Measurements from ENCODE around the gene MROH2B. TPM values are rescaled to one million over a fixed set of nuclear protein-coding genes. Genes with fewer than 3 reads are reported as not detected.

MROH2B gene
- total and polyA plus RNA-seq, 2 of the 13 experiments (the other 11 are each of a cell fraction or from before 2014, with no cell fraction given) = not detected

- POLR2A ChIA-PET = no interaction called here
- in situ Hi-C loops (cut with HindIII; ENCODE audit: extremely low pct_ligation_motif_present, low pct_unique_long_range_greater_than_20kb) = no loop called here
- CTCF ChIA-PET (ENCODE audit: low intra/inter-chr PET ratio, low total read pairs) = no interaction called here
- TF ChIP-seq MAFF (IDR thresholded peaks at IDR 0.05; ENCODE audit: low read depth, low read length) (peak; percentile 47; the same call in 1 of the 2 replicates), MAFK (conservative IDR thresholded peaks at IDR 0.05 in 1 of 2, IDR thresholded peaks at IDR 0.05 in 1 of 2; ENCODE audit: low read length in 2 of 2) (peak in 1 of 2 experiments; percentile 52; a peak in 1 of 4 replicates), ZNF557 (CRISPR knock-in tag; IDR thresholded peaks at IDR 0.05) (no peak), SOX6 (IDR thresholded peaks at IDR 0.05) (no peak), SOX6 (CRISPR knock-in tag; IDR thresholded peaks at IDR 0.05) (no peak)
- TF ChIP-seq, protein P1, sequence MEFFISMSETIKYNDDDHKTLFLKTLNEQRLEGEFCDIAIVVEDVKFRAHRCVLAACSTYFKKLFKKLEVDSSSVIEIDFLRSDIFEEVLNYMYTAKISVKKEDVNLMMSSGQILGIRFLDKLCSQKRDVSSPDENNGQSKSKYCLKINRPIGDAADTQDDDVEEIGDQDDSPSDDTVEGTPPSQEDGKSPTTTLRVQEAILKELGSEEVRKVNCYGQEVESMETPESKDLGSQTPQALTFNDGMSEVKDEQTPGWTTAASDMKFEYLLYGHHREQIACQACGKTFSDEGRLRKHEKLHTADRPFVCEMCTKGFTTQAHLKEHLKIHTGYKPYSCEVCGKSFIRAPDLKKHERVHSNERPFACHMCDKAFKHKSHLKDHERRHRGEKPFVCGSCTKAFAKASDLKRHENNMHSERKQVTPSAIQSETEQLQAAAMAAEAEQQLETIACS (CRISPR knock-in tag; IDR thresholded peaks at IDR 0.05) = no peak
- no peaks in the 10 kb centered on the region for H3K27me3 ChIP-seq (ENCODE audit: control insufficient read depth in 1 of 2, insufficient read depth in 2 of 2, low read length in 2 of 2)
- H2AFZ ChIP-seq (ENCODE audit: low read length) = no peak overlapping the region
- no peaks in the 10 kb centered on the region for H3K4me1 ChIP-seq (ENCODE audit: insufficient read depth, low read length)
- intact Hi-C loops (cut with micrococcal nuclease; ENCODE audit: unreplicated experiment) = no loop called here
- no peaks in the 10 kb centered on the region for H3K36me3 ChIP-seq (replicated peaks in 1 of 2; ENCODE audit: control insufficient read depth in 1 of 2, insufficient read depth in 2 of 2, low read length in 2 of 2)
- ATAC-seq (no peak), FAIRE-seq (no peak), DNase-seq (ENCODE audit: low spot score) (no peak)
- BruUV-seq (replicated peaks) = no TSS peak
- no peak overlapping the region for H3K4me3 ChIP-seq (replicated peaks in 1 of 3; ENCODE audit: insufficient read depth in 1 of 3, low read depth in 2 of 3, low read length in 3 of 3)
- no peaks in the 10 kb centered on the region for H4K20me1 ChIP-seq (ENCODE audit: insufficient read depth, low read length)
- no peak overlapping the region for H3K4me2 ChIP-seq (ENCODE audit: low read depth, low read length)
- 43% methylated on average over 1 of the region's 1 CpG for WGBS (ENCODE audit: low lambda C conversion rate)
- H3K9ac ChIP-seq (ENCODE audit: insufficient read depth, low read depth, low read length) = no peak overlapping the region
- peaks cover 15% of the 10 kb centered on the region for H3K9me3 ChIP-seq (ENCODE audit: low read length)
- no peak overlapping the region for H3K27ac ChIP-seq (ENCODE audit: extremely low read length, insufficient read depth, low read length)
- H3K79me2 ChIP-seq (ENCODE audit: insufficient read depth, low read length) = no peaks in the 10 kb centered on the region
Measured at GRCh38 chr5:40960037-40960436, 111.1 kb downstream of the MROH2B start.

DNA sequence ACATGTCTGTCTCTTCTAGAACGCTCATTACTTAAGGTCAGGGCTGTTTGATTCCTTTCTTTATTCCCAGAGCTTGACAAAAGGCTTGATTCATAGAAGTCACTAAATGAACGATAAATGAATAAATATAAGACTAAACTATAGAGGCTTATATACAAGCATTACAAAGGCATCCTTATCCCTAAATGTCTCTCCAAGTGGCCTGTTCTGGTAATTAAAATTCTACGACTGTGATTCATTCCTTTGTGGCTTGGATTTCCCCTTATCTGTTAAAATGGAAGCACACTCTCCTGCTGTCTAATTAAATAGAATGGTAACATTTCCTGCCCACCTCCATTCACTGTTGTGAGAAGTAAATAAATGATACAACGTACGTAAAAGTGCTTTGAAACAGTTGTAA, 112.3 kb downstream of the MROH2B start:
- H3K4me2 ChIP-seq (ENCODE audit: low read depth, low read length) = no peak overlapping the region
- ATAC-seq = no peak
- no peak for FAIRE-seq
- 46% methylated on average over 5 of the region's 5 CpGs for WGBS (ENCODE audit: low lambda C conversion rate)
- no peak for DNase-seq (ENCODE audit: low spot score)
- peaks cover 15% of the 10 kb centered on the region for H3K9me3 ChIP-seq (ENCODE audit: low read length)
- no peaks in the 10 kb centered on the region for H4K20me1 ChIP-seq (ENCODE audit: insufficient read depth, low read length)
- H3K4me3 ChIP-seq (replicated peaks in 1 of 3; ENCODE audit: insufficient read depth in 1 of 3, low read depth in 2 of 3, low read length in 3 of 3) = no peak overlapping the region
- H2AFZ ChIP-seq (ENCODE audit: low read length) = no peak overlapping the region
- H3K27ac ChIP-seq (ENCODE audit: extremely low read length, insufficient read depth, low read length) = no peak overlapping the region
- no peaks in the 10 kb centered on the region for H3K4me1 ChIP-seq (ENCODE audit: insufficient read depth, low read length)
- ChIA-PET POLR2A (no interaction called here), CTCF (ENCODE audit: low intra/inter-chr PET ratio, low total read pairs) (no interaction called here)
- no peaks in the 10 kb centered on the region for H3K36me3 ChIP-seq (replicated peaks in 1 of 2; ENCODE audit: control insufficient read depth in 1 of 2, insufficient read depth in 2 of 2, low read length in 2 of 2)
- no TSS peak for BruUV-seq (replicated peaks)
- no peaks in the 10 kb centered on the region for H3K79me2 ChIP-seq (ENCODE audit: insufficient read depth, low read length)
- in situ Hi-C loops (cut with HindIII; ENCODE audit: extremely low pct_ligation_motif_present, low pct_unique_long_range_greater_than_20kb) (no loop called here), intact Hi-C loops (cut with micrococcal nuclease; ENCODE audit: unreplicated experiment) (no loop called here)
- no peak overlapping the region for H3K9ac ChIP-seq (ENCODE audit: insufficient read depth, low read depth, low read length)
- no peaks in the 10 kb centered on the region for H3K27me3 ChIP-seq (ENCODE audit: control insufficient read depth in 1 of 2, insufficient read depth in 2 of 2, low read length in 2 of 2)
- TF ChIP-seq ZFP41 (CRISPR knock-in tag; IDR thresholded peaks at IDR 0.05; ENCODE audit: borderline replicate concordance) (no peak), CHCHD3 (CRISPR knock-in tag; IDR thresholded peaks at IDR 0.05) (no peak), ZNF740 (CRISPR knock-in tag; IDR thresholded peaks at IDR 0.05) (no peak), HNF4G (IDR thresholded peaks at IDR 0.05; ENCODE audit: borderline replicate concordance, low read depth, low read length) (no peak), HNF4G (CRISPR knock-in tag; IDR thresholded peaks at IDR 0.05; ENCODE audit: borderline replicate concordance, low read depth) (no peak), ZNF296 (CRISPR knock-in tag; conservative IDR thresholded peaks at IDR 0.05) (no peak), RBFOX2 (IDR thresholded peaks at IDR 0.05; ENCODE audit: low read depth, low read length) (no peak), ZFP36 (IDR thresholded peaks at IDR 0.05; ENCODE audit: borderline replicate concordance, low read depth, low read length, partially characterized antibody) (no peak), ZBTB42 (CRISPR knock-in tag; IDR thresholded peaks at IDR 0.05) (no peak), ZNF552 (CRISPR knock-in tag; IDR thresholded peaks at IDR 0.05; ENCODE audit: borderline replicate concordance) (no peak)
- TF ChIP-seq, protein P2, sequence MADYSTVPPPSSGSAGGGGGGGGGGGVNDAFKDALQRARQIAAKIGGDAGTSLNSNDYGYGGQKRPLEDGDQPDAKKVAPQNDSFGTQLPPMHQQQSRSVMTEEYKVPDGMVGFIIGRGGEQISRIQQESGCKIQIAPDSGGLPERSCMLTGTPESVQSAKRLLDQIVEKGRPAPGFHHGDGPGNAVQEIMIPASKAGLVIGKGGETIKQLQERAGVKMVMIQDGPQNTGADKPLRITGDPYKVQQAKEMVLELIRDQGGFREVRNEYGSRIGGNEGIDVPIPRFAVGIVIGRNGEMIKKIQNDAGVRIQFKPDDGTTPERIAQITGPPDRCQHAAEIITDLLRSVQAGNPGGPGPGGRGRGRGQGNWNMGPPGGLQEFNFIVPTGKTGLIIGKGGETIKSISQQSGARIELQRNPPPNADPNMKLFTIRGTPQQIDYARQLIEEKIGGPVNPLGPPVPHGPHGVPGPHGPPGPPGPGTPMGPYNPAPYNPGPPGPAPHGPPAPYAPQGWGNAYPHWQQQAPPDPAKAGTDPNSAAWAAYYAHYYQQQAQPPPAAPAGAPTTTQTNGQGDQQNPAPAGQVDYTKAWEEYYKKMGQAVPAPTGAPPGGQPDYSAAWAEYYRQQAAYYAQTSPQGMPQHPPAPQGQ (CRISPR knock-in tag; IDR thresholded peaks at IDR 0.05; ENCODE audit: borderline replicate concordance) = no peak

Measured in HepG2 (cell line).